ENCODE data around the gene ALDH8A1. TPM values are rescaled to one million over a fixed set of nuclear protein-coding genes. Genes with fewer than 3 reads are reported as not detected.

The ALDH8A1 gene
- total and polyA plus RNA-seq, 2 of the 13 experiments (the other 11 are each of a cell fraction or from before 2014, with no cell fraction given): 1.1 to 3.4 TPM

DNA sequence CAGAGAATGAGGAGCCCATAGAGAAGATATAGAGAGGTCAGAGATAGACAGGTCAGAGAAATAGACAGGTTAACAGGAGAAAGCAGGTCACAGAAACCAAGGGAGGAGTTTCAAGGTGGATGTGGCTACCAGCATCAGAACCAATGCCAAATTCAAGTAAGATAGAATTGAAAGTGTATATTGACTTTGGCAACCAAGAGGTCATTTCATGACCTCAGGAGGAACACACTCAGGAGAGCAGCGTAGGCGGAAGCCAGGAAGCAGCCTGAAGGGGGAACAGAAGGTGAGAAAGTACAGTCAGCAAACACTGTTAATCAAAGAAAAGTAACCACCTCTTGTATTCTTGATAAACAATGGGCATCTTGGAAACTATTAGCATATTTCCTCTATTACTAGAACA lies 33.9 kb upstream of the ALDH8A1 start (continued):
- TF ChIP-seq FOXC1 (CRISPR knock-in tag; IDR thresholded peaks at IDR 0.05; ENCODE audit: borderline replicate concordance) (no peak), NR2C2 (CRISPR knock-in tag; IDR thresholded peaks at IDR 0.05; ENCODE audit: borderline replicate concordance) (no peak), RFXAP (CRISPR knock-in tag; IDR thresholded peaks at IDR 0.05; ENCODE audit: borderline replicate concordance) (no peak), ZBTB1 (CRISPR knock-in tag; IDR thresholded peaks at IDR 0.05; ENCODE audit: borderline replicate concordance) (no peak), ZBTB20 (CRISPR knock-in tag; IDR thresholded peaks at IDR 0.05; ENCODE audit: borderline replicate concordance, low read depth) (no peak), XBP1 (CRISPR knock-in tag; IDR thresholded peaks at IDR 0.05) (no peak)

GRCh38 chr6:134982161-134982560 lies 32.3 kb upstream of the ALDH8A1 start:
- H3K27ac ChIP-seq (ENCODE audit: extremely low read length, insufficient read depth, low read length): no peak overlapping the region
- no peaks in the 10 kb centered on the region for H3K79me2 ChIP-seq (ENCODE audit: insufficient read depth, low read length)
- no peak overlapping the region for H3K4me3 ChIP-seq (replicated peaks in 1 of 3; ENCODE audit: insufficient read depth in 1 of 3, low read depth in 2 of 3, low read length in 3 of 3)
- no peaks in the 10 kb centered on the region for H3K27me3 ChIP-seq (ENCODE audit: control insufficient read depth in 1 of 2, insufficient read depth in 2 of 2, low read length in 2 of 2)
- CTCF ChIA-PET (ENCODE audit: low intra/inter-chr PET ratio, low total read pairs): no interaction called here
- peaks cover 7 to 41% of the 10 kb centered on the region in 2 experiments; a peak in 4 of 5 replicates for H3K36me3 ChIP-seq (replicated peaks in 1 of 2; ENCODE audit: control insufficient read depth in 1 of 2, insufficient read depth in 2 of 2, low read length in 2 of 2)
- no peaks in the 10 kb centered on the region for H4K20me1 ChIP-seq (ENCODE audit: insufficient read depth, low read length)
- POLR2A ChIA-PET: no interaction called here
- H3K4me1 ChIP-seq (ENCODE audit: insufficient read depth, low read length): no peaks in the 10 kb centered on the region
- TF ChIP-seq EHMT2 (IDR thresholded peaks at IDR 0.05; ENCODE audit: borderline replicate concordance, low read depth, low read length): no peak
- no peak for TF ChIP-seq ZNF451 (CRISPR knock-in tag; IDR thresholded peaks at IDR 0.05)
- TF ChIP-seq SP1 (IDR thresholded peaks at IDR 0.05): no peak
- TF ChIP-seq SP1 (CRISPR knock-in tag; IDR thresholded peaks at IDR 0.05): no peak
- TF ChIP-seq KAT2B (IDR thresholded peaks at IDR 0.05; ENCODE audit: borderline replicate concordance, low read depth, low read length): no peak
- no peak for TF ChIP-seq DNMT3B (CRISPR knock-in tag; conservative IDR thresholded peaks at IDR 0.05)
- TF ChIP-seq, protein P1, sequence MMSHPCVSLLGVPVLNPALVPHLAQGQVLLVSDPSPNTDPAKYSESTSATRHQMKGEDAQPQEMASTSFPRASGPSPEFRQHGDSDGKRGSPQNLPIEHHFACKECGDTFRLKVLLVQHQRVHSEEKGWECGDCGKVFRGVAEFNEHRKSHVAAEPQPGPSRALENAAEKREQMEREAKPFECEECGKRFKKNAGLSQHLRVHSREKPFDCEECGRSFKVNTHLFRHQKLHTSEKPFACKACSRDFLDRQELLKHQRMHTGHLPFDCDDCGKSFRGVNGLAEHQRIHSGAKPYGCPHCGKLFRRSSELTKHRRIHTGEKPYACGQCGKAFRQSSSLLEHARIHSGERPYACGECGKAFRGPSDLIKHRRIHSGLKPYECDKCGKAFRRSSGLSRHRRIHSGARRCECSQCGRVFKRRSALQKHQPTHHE (CRISPR knock-in tag; IDR thresholded peaks at IDR 0.05; ENCODE audit: borderline replicate concordance): no peak
- TF ChIP-seq ZNF260 (CRISPR knock-in tag; IDR thresholded peaks at IDR 0.05; ENCODE audit: borderline replicate concordance, low read depth): no peak
- TF ChIP-seq ZNF773 (CRISPR knock-in tag; IDR thresholded peaks at IDR 0.05; ENCODE audit: borderline replicate concordance): no peak
- H3K4me2 ChIP-seq (ENCODE audit: low read depth, low read length): no peak overlapping the region
- BruUV-seq (replicated peaks): no TSS peak
- no peak for DNase-seq (ENCODE audit: low spot score)
- FAIRE-seq: no peak
- WGBS (ENCODE audit: low lambda C conversion rate): 86% methylated on average over 3 of the region's 3 CpGs
- in situ Hi-C loops (cut with HindIII; ENCODE audit: extremely low pct_ligation_motif_present, low pct_unique_long_range_greater_than_20kb): no loop called here
- intact Hi-C loops (cut with micrococcal nuclease; ENCODE audit: unreplicated experiment): no loop called here
- no peak overlapping the region for H2AFZ ChIP-seq (ENCODE audit: low read length)
- ATAC-seq: no peak
- H3K9ac ChIP-seq (ENCODE audit: insufficient read depth, low read depth, low read length): no peak overlapping the region
- H3K9me3 ChIP-seq (ENCODE audit: low read length): no peaks in the 10 kb centered on the region

Measured in HepG2 (cell line).